ENCODE measurements around the gene MMS19. TPM values are rescaled to one million over a fixed set of nuclear protein-coding genes. Genes with fewer than 3 reads are reported as not detected.

The MMS19 gene
- total RNA-seq, 2 donors from 2014 or later: 44.6 to 60.0 TPM

- Histone ChIP-seq H3K9me3 (no peaks in the 10 kb centered on the region), H3K4me3 (no peak overlapping the region), H3K4me1 (peaks cover 36% of the 10 kb centered on the region), H3K27ac (no peak overlapping the region), H3K27me3 (no peaks in the 10 kb centered on the region), H3K36me3 (replicated peaks in 1 of 2; ENCODE audit: insufficient read depth in 1 of 2, low read depth in 2 of 2) (peaks cover 0 to under 1% of the 10 kb centered on the region in 2 donors)
- DNase-seq (no peak), ATAC-seq (no peak)
- 58 to 71% methylated on average over 2 of the region's 2 CpGs for WGBS, 2 donors
- TF ChIP-seq CTCF (IDR thresholded peaks at IDR 0.05) (no peak), POLR2A (IDR thresholded peaks at IDR 0.05) (no peak)
- intact Hi-C loops (cut with DNase I): no loop called here
These were observed 47.4 kb downstream of the MMS19 start for GRCh38 chr10:97450828-97451227.

- peaks cover 34% of the 10 kb centered on the region for H3K4me1 ChIP-seq
- no peaks in the 10 kb centered on the region for H3K27me3 ChIP-seq
- 0% methylated on average over 14 to 66 of the region's 66 CpGs for WGBS, 2 donors
- H3K36me3 ChIP-seq (replicated peaks in 1 of 2; ENCODE audit: insufficient read depth in 1 of 2, low read depth in 2 of 2): peaks cover 2 to 4% of the 10 kb centered on the region in 2 donors
- DNase-seq: peak; percentile 87 to 93 (median 90)
- intact Hi-C loops (cut with DNase I): loop anchor here (5.0 kb wide), 1 partner anchor 51 kb away; the partner anchor contains the start of genes MMS19 and UBTD1
- H3K9me3 ChIP-seq: no peaks in the 10 kb centered on the region
- TF ChIP-seq POLR2A (IDR thresholded peaks at IDR 0.05) (peak in 2 of 3 donors; percentile 60 to 76), CTCF (IDR thresholded peaks at IDR 0.05) (peak in 1 of 7 experiments; percentile 20)
- peak within 1 kb of the TSS in 3 of 4 donors; percentile 45 to 75 (median 63) for H3K27ac ChIP-seq
- peak; percentile 99 for ATAC-seq
- peak within 1 kb of the TSS; percentile 89 to 93 for H3K4me3 ChIP-seq
These were observed 52.2 kb downstream of the MMS19 start, which contains the start of the genes EXOSC1 and ZDHHC16 for GRCh38 chr10:97445722-97446639. TSS of gene EXOSC1 (minus strand) at chr10:97446006. CDS start at chr10:97445985, 21 bp downstream. TSS of gene ZDHHC16 (plus strand) at chr10:97446175. CDS start at chr10:97451676, 5,501 bp downstream.

- DNase-seq: no peak
- H3K4me1 ChIP-seq: peaks cover 34% of the 10 kb centered on the region
- 0 to 1% methylated on average over 10 to 13 of the region's 13 CpGs for WGBS, 2 donors
- H3K9me3 ChIP-seq: no peaks in the 10 kb centered on the region
- peaks cover 6 to 8% of the 10 kb centered on the region in 2 donors for H3K36me3 ChIP-seq (replicated peaks in 1 of 2; ENCODE audit: insufficient read depth in 1 of 2, low read depth in 2 of 2)
- H3K27ac ChIP-seq: peak overlapping the region in 2 of 4 donors; percentile 63 to 75
- TF ChIP-seq POLR2A (IDR thresholded peaks at IDR 0.05) (no peak), CTCF (IDR thresholded peaks at IDR 0.05) (no peak)
- ATAC-seq: no peak
- no peaks in the 10 kb centered on the region for H3K27me3 ChIP-seq
- intact Hi-C loops (cut with DNase I): loop anchor here (5.0 kb wide), 1 partner anchor 52 kb away; the partner anchor contains the start of genes MMS19 and UBTD1
- peak overlapping the region; percentile 89 to 93 for H3K4me3 ChIP-seq
These were observed 52.9 kb downstream of the MMS19 start for GRCh38 chr10:97445357-97445721.

GRCh38 chr10:97444212-97444611 is 54.0 kb downstream of the MMS19 start:
- WGBS, 2 donors: 73 to 86% methylated on average over 1 of the region's 1 CpG
- Histone ChIP-seq H3K4me3 (no peak overlapping the region), H3K36me3 (replicated peaks in 1 of 2; ENCODE audit: insufficient read depth in 1 of 2, low read depth in 2 of 2) (peaks cover 8 to 10% of the 10 kb centered on the region in 2 donors), H3K9me3 (no peaks in the 10 kb centered on the region), H3K4me1 (peaks cover 34% of the 10 kb centered on the region), H3K27me3 (no peaks in the 10 kb centered on the region), H3K27ac (no peak overlapping the region)
- ATAC-seq (no peak), DNase-seq (no peak)
- intact Hi-C loops (cut with DNase I): no loop called here
- no peak for TF ChIP-seq CTCF (IDR thresholded peaks at IDR 0.05)
- no peak for TF ChIP-seq POLR2A (IDR thresholded peaks at IDR 0.05)
